ENCODE results near the gene PRKCQ. TPM values are rescaled to one million over a fixed set of nuclear protein-coding genes. Genes with fewer than 3 reads are reported as not detected.

Gene PRKCQ
- polyA plus RNA-seq, 1 donor (not counting 4 experiments of a cell fraction or from before 2014, with no cell fraction given), result 7.5 TPM

DNA sequence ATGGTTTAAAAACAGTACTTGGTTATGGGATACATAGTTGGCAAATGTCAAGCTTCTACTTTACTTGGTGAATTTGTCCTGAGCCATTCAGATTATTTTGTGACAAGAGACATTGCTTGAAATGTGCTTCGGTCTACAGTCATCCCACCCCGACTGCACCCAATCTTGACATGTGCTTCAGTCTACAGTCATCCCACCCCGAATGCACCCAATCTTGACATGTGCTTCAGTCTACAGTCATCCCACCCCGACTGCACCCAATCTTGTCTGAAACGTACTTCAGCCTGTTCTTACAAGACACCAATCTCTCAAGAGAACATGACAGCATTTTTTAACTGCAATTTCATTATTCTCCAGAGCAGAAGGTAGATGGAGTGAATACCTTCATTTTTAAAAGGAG is 47.8 kb downstream of the PRKCQ start:
- Histone ChIP-seq H3K4me3 (ENCODE audit: control insufficient read depth in 2 of 3, extremely low read depth in 1 of 3, insufficient read depth in 2 of 3, low read depth in 1 of 3, low read length in 3 of 3) (no peak overlapping the region), H3K79me2 (ENCODE audit: control insufficient read depth, insufficient read depth, low read length) (no peaks in the 10 kb centered on the region), H3K4me2 (ENCODE audit: control insufficient read depth, extremely low read depth, insufficient read depth, low read depth, low read length) (no peak overlapping the region), H3K9me3 (ENCODE audit: control insufficient read depth, low read depth, low read length) (no peaks in the 10 kb centered on the region), H3K36me3 (ENCODE audit: control insufficient read depth in 2 of 2, extremely low read depth in 1 of 2, insufficient read depth in 2 of 2, low read length in 2 of 2) (no peaks in the 10 kb centered on the region), H3K27me3 (ENCODE audit: control insufficient read depth, extremely low read depth, insufficient read depth, low read length) (no peaks in the 10 kb centered on the region), H3K27ac (ENCODE audit: control insufficient read depth, insufficient read depth, low read length) (no peak overlapping the region), H3K4me1 (ENCODE audit: control insufficient read depth, extremely low read depth, insufficient read depth, low read length) (peaks cover 7% of the 10 kb centered on the region), H4K20me1 (ENCODE audit: control insufficient read depth, extremely low read depth, insufficient read depth, low read length) (no peaks in the 10 kb centered on the region), H3K9me1 (ENCODE audit: control insufficient read depth, extremely low read depth, insufficient read depth, low read length) (no peaks in the 10 kb centered on the region), H3K9ac (ENCODE audit: control insufficient read depth, extremely low read depth, insufficient read depth, low read length) (no peak overlapping the region), H2AFZ (ENCODE audit: control insufficient read depth, low read length) (no peak overlapping the region)
- TF ChIP-seq CTCF (optimal IDR thresholded peaks at IDR 0.05 in 1 of 3, IDR thresholded peaks at IDR 0.05 in 1 of 3, conservative IDR thresholded peaks at IDR 0.05 in 1 of 3; ENCODE audit: extremely low read depth in 1 of 3, insufficient read depth in 2 of 3, low read length in 3 of 3) (no peak), EZH2 (IDR thresholded peaks at IDR 0.05; ENCODE audit: low read length) (no peak)
- FAIRE-seq, result no peak
- dilution Hi-C loops (cut with MboI; ENCODE audit: extremely low pct_ligation_motif_present, low sequenced_read_pairs), result no loop called here
- DNase-seq (ENCODE audit: low read depth, low spot score), result no peak

DNA sequence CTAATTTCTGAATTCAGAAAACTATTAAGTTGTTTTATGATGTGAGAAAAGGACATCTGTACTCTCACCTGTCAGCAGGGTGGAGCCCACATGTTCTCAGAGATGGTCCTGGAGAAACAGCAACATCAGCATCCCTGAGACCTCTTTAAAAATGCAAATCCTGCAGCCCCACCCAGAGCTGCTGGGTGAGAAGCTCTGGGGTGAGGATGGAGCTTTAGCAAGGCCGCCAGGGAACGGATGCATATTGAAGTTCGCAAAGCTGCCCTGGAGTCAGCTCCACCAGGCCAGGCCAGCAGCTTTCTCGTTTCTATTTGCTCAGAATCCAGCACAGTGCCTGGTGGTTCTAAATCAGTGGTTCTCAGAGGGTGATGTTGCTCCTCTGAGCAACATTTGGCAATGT is 49.1 kb downstream of the PRKCQ start:
- no peaks in the 10 kb centered on the region for H3K9me1 ChIP-seq (ENCODE audit: control insufficient read depth, extremely low read depth, insufficient read depth, low read length)
- no peaks in the 10 kb centered on the region for H4K20me1 ChIP-seq (ENCODE audit: control insufficient read depth, extremely low read depth, insufficient read depth, low read length)
- H3K36me3 ChIP-seq (ENCODE audit: control insufficient read depth in 2 of 2, extremely low read depth in 1 of 2, insufficient read depth in 2 of 2, low read length in 2 of 2), result no peaks in the 10 kb centered on the region
- H3K9me3 ChIP-seq (ENCODE audit: control insufficient read depth, low read depth, low read length), result no peaks in the 10 kb centered on the region
- no peak overlapping the region for H2AFZ ChIP-seq (ENCODE audit: control insufficient read depth, low read length)
- H3K27me3 ChIP-seq (ENCODE audit: control insufficient read depth, extremely low read depth, insufficient read depth, low read length), result no peaks in the 10 kb centered on the region
- no peak overlapping the region for H3K4me3 ChIP-seq (ENCODE audit: control insufficient read depth in 2 of 3, extremely low read depth in 1 of 3, insufficient read depth in 2 of 3, low read depth in 1 of 3, low read length in 3 of 3)
- H3K27ac ChIP-seq (ENCODE audit: control insufficient read depth, insufficient read depth, low read length), result no peak overlapping the region
- H3K79me2 ChIP-seq (ENCODE audit: control insufficient read depth, insufficient read depth, low read length), result no peaks in the 10 kb centered on the region
- no peak overlapping the region for H3K4me2 ChIP-seq (ENCODE audit: control insufficient read depth, extremely low read depth, insufficient read depth, low read depth, low read length)
- FAIRE-seq (no peak), DNase-seq (ENCODE audit: low read depth, low spot score) (no peak)
- no peak for TF ChIP-seq EZH2 (IDR thresholded peaks at IDR 0.05; ENCODE audit: low read length)
- no peak for TF ChIP-seq CTCF (optimal IDR thresholded peaks at IDR 0.05 in 1 of 3, IDR thresholded peaks at IDR 0.05 in 1 of 3, conservative IDR thresholded peaks at IDR 0.05 in 1 of 3; ENCODE audit: extremely low read depth in 1 of 3, insufficient read depth in 2 of 3, low read length in 3 of 3)
- dilution Hi-C loops (cut with MboI; ENCODE audit: extremely low pct_ligation_motif_present, low sequenced_read_pairs), result no loop called here
- H3K9ac ChIP-seq (ENCODE audit: control insufficient read depth, extremely low read depth, insufficient read depth, low read length), result no peak overlapping the region
- H3K4me1 ChIP-seq (ENCODE audit: control insufficient read depth, extremely low read depth, insufficient read depth, low read length), result peaks cover 7% of the 10 kb centered on the region

Measured in keratinocyte (primary cell).